Tibial nerve (tissue), 4 donors: Measurements from ENCODE around the gene TAF5L.

ENCODE experiments used
- EP300 ChIP-seq, 2 donors: sonication (generic); formaldehyde crosslinking; IDR thresholded peaks; one replicate each; pipeline ENCODE4 v1.6.1; 2017; ENCODE audit warnings: antibody characterized with exemption in 2 of 2, mild to moderate bottlenecking in 1 of 2
- POLR2A ChIP-seq, 2 donors: fragments of 450-650 bp; IDR thresholded peaks; one replicate each; pipeline ENCODE4 v1.6.1; 2017; ENCODE audit warnings: antibody characterized with exemption in 2 of 2, mild to moderate bottlenecking in 2 of 2, moderate library complexity in 2 of 2
- TF ChIP-seq, protein P1 (sequence below), 5 experiments: fragments of 200-600 bp in 3 of 5; fragments of 450-650 bp in 2 of 5; sonication (generic) in 3 of 5; IDR thresholded peaks; one replicate each; pipeline ENCODE4 v1.5.1; 2016 to 2019; ENCODE audit warnings: antibody characterized with exemption in 5 of 5, mild to moderate bottlenecking in 3 of 5, moderate library complexity in 2 of 5

DNA sequence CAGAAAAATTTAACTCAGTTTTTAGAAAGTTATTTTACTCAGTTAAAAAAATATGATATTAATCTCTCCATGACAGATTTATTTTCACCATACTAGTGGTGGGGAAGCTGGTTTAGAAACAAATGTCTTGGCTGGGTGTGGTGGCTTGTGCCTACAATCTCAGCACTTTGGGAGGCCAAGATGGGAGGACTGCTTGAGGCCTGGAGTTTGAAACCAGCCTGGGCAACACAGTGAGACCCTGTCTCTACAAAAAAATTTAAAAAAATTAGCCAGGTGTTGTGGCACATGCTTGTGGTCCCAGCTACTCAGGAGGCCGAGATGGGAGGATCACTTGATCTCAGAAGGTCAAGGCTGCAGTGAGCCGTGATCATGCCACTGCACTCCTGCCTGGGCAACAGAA, 17.3 kb downstream of the TAF5L start:
- no peak for TF ChIP-seq POLR2A (IDR thresholded peaks at IDR 0.05)
- TF ChIP-seq, protein P1, sequence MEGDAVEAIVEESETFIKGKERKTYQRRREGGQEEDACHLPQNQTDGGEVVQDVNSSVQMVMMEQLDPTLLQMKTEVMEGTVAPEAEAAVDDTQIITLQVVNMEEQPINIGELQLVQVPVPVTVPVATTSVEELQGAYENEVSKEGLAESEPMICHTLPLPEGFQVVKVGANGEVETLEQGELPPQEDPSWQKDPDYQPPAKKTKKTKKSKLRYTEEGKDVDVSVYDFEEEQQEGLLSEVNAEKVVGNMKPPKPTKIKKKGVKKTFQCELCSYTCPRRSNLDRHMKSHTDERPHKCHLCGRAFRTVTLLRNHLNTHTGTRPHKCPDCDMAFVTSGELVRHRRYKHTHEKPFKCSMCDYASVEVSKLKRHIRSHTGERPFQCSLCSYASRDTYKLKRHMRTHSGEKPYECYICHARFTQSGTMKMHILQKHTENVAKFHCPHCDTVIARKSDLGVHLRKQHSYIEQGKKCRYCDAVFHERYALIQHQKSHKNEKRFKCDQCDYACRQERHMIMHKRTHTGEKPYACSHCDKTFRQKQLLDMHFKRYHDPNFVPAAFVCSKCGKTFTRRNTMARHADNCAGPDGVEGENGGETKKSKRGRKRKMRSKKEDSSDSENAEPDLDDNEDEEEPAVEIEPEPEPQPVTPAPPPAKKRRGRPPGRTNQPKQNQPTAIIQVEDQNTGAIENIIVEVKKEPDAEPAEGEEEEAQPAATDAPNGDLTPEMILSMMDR (IDR thresholded peaks at IDR 0.05): no peak
- TF ChIP-seq EP300 (IDR thresholded peaks at IDR 0.05): no peak
